ENCODE results near the gene E4F1.

The E4F1 gene

GRCh38 chr16:2275476-2276367 is 52.3 kb downstream of the E4F1 start:
- no peak for DNase-seq

GRCh38 chr16:2276368-2277195 is 53.2 kb downstream of the E4F1 start:
- no peak for DNase-seq

- DNase-seq, result no peak
These were observed 54.3 kb downstream of the E4F1 start for GRCh38 chr16:2277466-2278271.

GRCh38 chr16:2278272-2278608 is 54.8 kb downstream of the E4F1 start:
- no peak for DNase-seq

GRCh38 chr16:2278956-2279800 is 55.8 kb downstream of the E4F1 start:
- DNase-seq, result no peak

- no peak for DNase-seq
These were observed 57.1 kb downstream of the E4F1 start for GRCh38 chr16:2280461-2280860.

GRCh38 chr16:2280981-2281542 is 57.7 kb downstream of the E4F1 start:
- DNase-seq, result no peak

GRCh38 chr16:2282262-2282661 is 58.9 kb downstream of the E4F1 start:
- DNase-seq, result no peak

GRCh38 chr16:2282866-2283555 is 59.6 kb downstream of the E4F1 start:
- no peak for DNase-seq

GRCh38 chr16:2284001-2284770 is 60.8 kb downstream of the E4F1 start:
- no peak for DNase-seq

- DNase-seq, result no peak
These were observed 61.6 kb downstream of the E4F1 start for GRCh38 chr16:2284797-2285576.
